OCI-LY7 (cell line): ENCODE results near the gene TMEM214. TPM values are rescaled to one million over a fixed set of nuclear protein-coding genes. Genes with fewer than 3 reads are reported as not detected.

Experiments used
- BruUV-seq: library from RNA; stranded (reverse); fragments of 400-500 nt; replicated peaks from 2 replicates; lab custom pipeline; 2021; lab: Mats Ljungman, UMichigan
- CTCF ChIA-PET: fragments of 300-600 bp; sonication (Branson Sonifier 250); formaldehyde crosslinking; loops from one replicate; lab custom pipeline; 2022; ENCODE audit warnings: antibody characterized with exemption; ENCODE audit not compliant: unreplicated experiment; lab: Charles Lee
- POLR2A ChIA-PET: fragments of 300-600 bp; sonication (Branson Sonifier 250); formaldehyde crosslinking; loops from one replicate; lab custom pipeline; 2022; ENCODE audit warnings: antibody characterized with exemption; lab: Charles Lee
- DNase-seq: peaks from one replicate; pipeline ENCODE4 v3.0.0-alpha.2; 2015; ENCODE audit warnings: low spot score
- H2AFZ ChIP-seq: fragments of 200-600 bp; sonication (generic), shearing (Covaris generic); 2 replicates; pipeline ENCODE4 v1.6.1; 2014; ENCODE audit warnings: mild to moderate bottlenecking, antibody characterized with exemption, low read length, moderate library complexity
- H3K27ac ChIP-seq: fragments of 200-600 bp; sonication (generic); 2 replicates; pipeline ENCODE4 v1.5.1; 2014; ENCODE audit warnings: mixed run types, low read depth, mild to moderate bottlenecking, moderate library complexity, low read length, inconsistent platforms; ENCODE audit not compliant: poor library complexity, severe bottlenecking
- H3K36me3 ChIP-seq: fragments of 200-600 bp; sonication (generic); 2 replicates; pipeline ENCODE4 v1.6.1; 2014; ENCODE audit warnings: mild to moderate bottlenecking, antibody characterized with exemption, low read length, moderate library complexity, mixed read lengths; ENCODE audit not compliant: insufficient read depth
- H3K4me1 ChIP-seq: fragments of 200-600 bp; sonication (generic); 2 replicates; pipeline ENCODE4 v1.5.1; 2014; ENCODE audit warnings: mild to moderate bottlenecking, low read length; ENCODE audit not compliant: insufficient read depth, poor library complexity, severe bottlenecking
- H3K4me2 ChIP-seq: fragments of 200-600 bp; sonication (generic); 2 replicates; pipeline ENCODE4 v1.6.1; 2014; ENCODE audit warnings: mild to moderate bottlenecking, low read length
- H3K4me3 ChIP-seq: fragments of 200-600 bp; sonication (generic); 2 replicates; pipeline ENCODE4 v1.5.1; 2014; ENCODE audit warnings: mild to moderate bottlenecking, low read depth, low read length; ENCODE audit not compliant: poor library complexity, severe bottlenecking
- H3K79me2 ChIP-seq: fragments of 200-600 bp; sonication (generic); 2 replicates; pipeline ENCODE4 v1.6.1; 2016; ENCODE audit warnings: low read depth, mild to moderate bottlenecking, low read length, moderate library complexity, mixed read lengths; ENCODE audit not compliant: insufficient read depth
- H3K9me2 ChIP-seq: fragments of 200-600 bp; sonication (generic); 2 replicates; pipeline ENCODE4 v1.6.1; 2016; ENCODE audit warnings: mild to moderate bottlenecking, low read length, mixed read lengths; ENCODE audit not compliant: insufficient read depth
- H3K9me3 ChIP-seq: fragments of 200-600 bp; sonication (generic); 2 replicates; pipeline ENCODE4 v1.6.1; 2014; ENCODE audit warnings: mild to moderate bottlenecking, mixed run types, low read length, mixed read lengths
- H4K20me1 ChIP-seq: fragments of 200-600 bp; sonication (generic); 2 replicates; pipeline ENCODE4 v1.6.1; 2014; ENCODE audit warnings: mild to moderate bottlenecking, antibody characterized with exemption, low read length, moderate library complexity, mixed read lengths; ENCODE audit not compliant: insufficient read depth
- EZH2phosphoT487 ChIP-seq: fragments of 200-600 bp; sonication (generic); IDR thresholded peaks from 2 replicates; pipeline ENCODE4 v1.6.1; 2018; ENCODE audit warnings: low read depth, borderline replicate concordance, mild to moderate bottlenecking, mixed run types, antibody characterized with exemption, low read length, moderate library complexity, mixed read lengths
- intact Hi-C: fragments of 100-400 bp; cut with micrococcal nuclease; formaldehyde crosslinking; loops from one replicate; pipeline ENCODE4 v1.10.0; 2022; ENCODE audit not compliant: unreplicated experiment
- total RNA-seq, 2 experiments: library from RNA; depleted of rRNA in 1 of 2; stranded (reverse); fragments of >200 nt in 1 of 2; shearing (Covaris generic) in 1 of 2; gene quantifications; 2 replicates each; pipeline ENCODE4 v1.2.3, GENCODE V29; 2014 to 2022
- TF ChIP-seq, protein P1 (sequence below): fragments of 200-600 bp; sonication (generic); conservative IDR thresholded peaks from 2 replicates; pipeline ENCODE4 v1.5.1; 2014; ENCODE audit warnings: mild to moderate bottlenecking, antibody characterized with exemption, low read length, moderate library complexity, mixed read lengths

The TMEM214 gene
- total RNA-seq, 2 experiments from 2014 or later = 32.0 to 78.6 TPM

DNA sequence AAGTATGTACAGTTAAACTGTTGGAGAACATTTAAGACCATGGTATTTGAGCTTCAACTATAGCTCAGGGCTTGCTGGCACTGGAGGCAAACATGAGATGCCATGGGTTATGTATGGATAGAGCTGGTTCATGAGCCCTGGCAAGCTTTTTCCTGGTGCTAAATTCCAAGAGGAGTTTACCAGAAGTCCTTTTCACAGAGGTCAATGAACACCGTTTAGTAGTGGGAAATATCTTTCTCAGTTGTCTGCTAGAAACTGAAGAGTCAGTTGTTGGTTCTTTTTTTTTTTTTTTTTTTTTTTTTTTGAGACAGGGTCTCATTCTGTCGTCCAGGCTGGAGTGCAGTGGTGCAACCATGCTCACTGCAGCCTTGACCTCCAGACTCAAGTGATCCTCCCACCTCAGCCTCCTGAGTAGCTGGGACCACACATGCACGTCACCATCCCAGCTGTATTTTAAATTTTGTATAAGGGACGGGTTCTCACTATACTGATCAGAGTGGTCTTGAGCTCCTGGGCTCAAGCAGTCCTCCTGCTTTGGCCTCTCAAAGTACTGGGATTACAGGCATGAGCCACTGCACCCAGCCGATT, 55.2 kb downstream of the TMEM214 start:
- POLR2A ChIA-PET = interaction anchor here (0.6 to 2.0 kb wide), 13 partner anchors 8 to 341 kb away, joined by 3 to 9 read pairs (median 3); partner anchors contain the start of gene AGBL5
- Histone ChIP-seq H4K20me1 (no peaks in the 10 kb centered on the region), H3K4me1 (peaks cover 35% of the 10 kb centered on the region), H2AFZ (no peak overlapping the region), H3K4me3 (peak overlapping the region; percentile 73), H3K36me3 (no peaks in the 10 kb centered on the region), H3K27ac (no peak overlapping the region), H3K9me3 (no peaks in the 10 kb centered on the region), H3K79me2 (no peaks in the 10 kb centered on the region), H3K4me2 (peak overlapping the region; percentile 99), H3K9me2 (no peaks in the 10 kb centered on the region)
- no TSS peak for BruUV-seq
- TF ChIP-seq EZH2phosphoT487 = no peak
- TF ChIP-seq, protein P1, sequence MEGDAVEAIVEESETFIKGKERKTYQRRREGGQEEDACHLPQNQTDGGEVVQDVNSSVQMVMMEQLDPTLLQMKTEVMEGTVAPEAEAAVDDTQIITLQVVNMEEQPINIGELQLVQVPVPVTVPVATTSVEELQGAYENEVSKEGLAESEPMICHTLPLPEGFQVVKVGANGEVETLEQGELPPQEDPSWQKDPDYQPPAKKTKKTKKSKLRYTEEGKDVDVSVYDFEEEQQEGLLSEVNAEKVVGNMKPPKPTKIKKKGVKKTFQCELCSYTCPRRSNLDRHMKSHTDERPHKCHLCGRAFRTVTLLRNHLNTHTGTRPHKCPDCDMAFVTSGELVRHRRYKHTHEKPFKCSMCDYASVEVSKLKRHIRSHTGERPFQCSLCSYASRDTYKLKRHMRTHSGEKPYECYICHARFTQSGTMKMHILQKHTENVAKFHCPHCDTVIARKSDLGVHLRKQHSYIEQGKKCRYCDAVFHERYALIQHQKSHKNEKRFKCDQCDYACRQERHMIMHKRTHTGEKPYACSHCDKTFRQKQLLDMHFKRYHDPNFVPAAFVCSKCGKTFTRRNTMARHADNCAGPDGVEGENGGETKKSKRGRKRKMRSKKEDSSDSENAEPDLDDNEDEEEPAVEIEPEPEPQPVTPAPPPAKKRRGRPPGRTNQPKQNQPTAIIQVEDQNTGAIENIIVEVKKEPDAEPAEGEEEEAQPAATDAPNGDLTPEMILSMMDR = no peak
- CTCF ChIA-PET = interaction anchor here (1.1 to 1.5 kb wide), 4 partner anchors 8 to 37 kb away, joined by 3 to 5 read pairs (median 4); no protein-coding TSS in a partner anchor
- no peak for DNase-seq
- intact Hi-C loops = loop anchor here (2.0 kb wide), 2 partner anchors 55 to 127 kb away; partner anchors contain the start of gene TMEM214

GRCh38 chr2:27088634-27089033, 55.9 kb downstream of the TMEM214 start:
- no peaks in the 10 kb centered on the region for H3K9me2 ChIP-seq
- TF ChIP-seq EZH2phosphoT487 = no peak
- TF ChIP-seq, protein P1 = no peak
- H2AFZ ChIP-seq = no peak overlapping the region
- ChIA-PET CTCF (interaction anchor here (0.6 to 0.8 kb wide), 2 partner anchors 213 to 214 kb away, joined by 3 read pairs; no protein-coding TSS in a partner anchor), POLR2A (interaction anchor here (0.6 to 1.5 kb wide), 3 partner anchors 184 to 340 kb away, joined by 3 to 5 read pairs (median 4); no protein-coding TSS in a partner anchor)
- DNase-seq = no peak
- peaks cover 35% of the 10 kb centered on the region for H3K4me1 ChIP-seq
- H4K20me1 ChIP-seq = no peaks in the 10 kb centered on the region
- H3K4me2 ChIP-seq = peak overlapping the region; percentile 99
- intact Hi-C loops = no loop called here
- H3K79me2 ChIP-seq = no peaks in the 10 kb centered on the region
- no peaks in the 10 kb centered on the region for H3K36me3 ChIP-seq
- peak overlapping the region; percentile 73 for H3K4me3 ChIP-seq
- no peak overlapping the region for H3K27ac ChIP-seq
- no peaks in the 10 kb centered on the region for H3K9me3 ChIP-seq
- no TSS peak for BruUV-seq
